ENCODE data around the gene ZC3H12A.

Gene ZC3H12A

DNA sequence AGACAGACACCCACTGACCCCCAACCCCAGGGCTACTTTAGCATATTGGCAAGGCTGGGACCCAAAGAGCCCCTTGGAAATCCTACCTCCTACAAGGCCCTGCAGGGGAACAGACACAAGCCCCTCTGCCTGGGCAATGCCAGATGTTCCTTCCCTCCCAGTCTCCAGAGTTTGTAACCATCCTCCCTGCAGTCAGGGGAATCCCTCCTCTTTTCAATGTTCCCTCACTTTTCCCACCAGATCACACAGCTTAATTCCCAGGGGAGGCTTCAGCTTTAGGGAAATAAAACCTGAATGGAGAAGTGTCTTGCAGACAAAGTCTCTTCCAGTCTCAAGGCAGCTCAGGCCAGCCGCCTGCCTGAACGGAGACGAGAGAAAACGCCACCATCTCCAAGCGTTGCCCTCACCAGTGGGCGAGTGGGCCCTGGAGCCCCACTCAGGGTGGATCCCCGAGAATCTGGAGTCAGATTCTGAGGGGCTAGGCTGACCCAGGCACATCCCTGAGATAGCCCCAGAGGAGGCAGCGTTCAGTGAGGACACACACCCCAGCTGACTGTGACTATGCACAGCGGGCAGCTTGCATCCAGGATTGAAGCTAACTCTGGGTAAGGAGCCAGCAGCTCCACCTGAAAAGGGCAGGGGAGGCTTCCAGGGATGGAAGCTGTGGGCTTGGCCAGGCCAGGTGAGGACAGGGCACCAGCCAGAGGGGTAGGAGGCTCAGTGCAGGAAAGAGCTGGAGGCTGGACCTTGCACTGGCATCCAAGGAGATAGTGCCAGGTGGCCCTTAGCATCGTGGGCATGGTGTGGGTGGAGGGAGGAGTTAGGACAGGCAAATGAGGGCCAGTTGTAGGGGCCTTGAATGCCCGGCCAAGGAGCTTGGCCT, 44.0 kb upstream of the ZC3H12A start:
- TF ChIP-seq, protein P1, sequence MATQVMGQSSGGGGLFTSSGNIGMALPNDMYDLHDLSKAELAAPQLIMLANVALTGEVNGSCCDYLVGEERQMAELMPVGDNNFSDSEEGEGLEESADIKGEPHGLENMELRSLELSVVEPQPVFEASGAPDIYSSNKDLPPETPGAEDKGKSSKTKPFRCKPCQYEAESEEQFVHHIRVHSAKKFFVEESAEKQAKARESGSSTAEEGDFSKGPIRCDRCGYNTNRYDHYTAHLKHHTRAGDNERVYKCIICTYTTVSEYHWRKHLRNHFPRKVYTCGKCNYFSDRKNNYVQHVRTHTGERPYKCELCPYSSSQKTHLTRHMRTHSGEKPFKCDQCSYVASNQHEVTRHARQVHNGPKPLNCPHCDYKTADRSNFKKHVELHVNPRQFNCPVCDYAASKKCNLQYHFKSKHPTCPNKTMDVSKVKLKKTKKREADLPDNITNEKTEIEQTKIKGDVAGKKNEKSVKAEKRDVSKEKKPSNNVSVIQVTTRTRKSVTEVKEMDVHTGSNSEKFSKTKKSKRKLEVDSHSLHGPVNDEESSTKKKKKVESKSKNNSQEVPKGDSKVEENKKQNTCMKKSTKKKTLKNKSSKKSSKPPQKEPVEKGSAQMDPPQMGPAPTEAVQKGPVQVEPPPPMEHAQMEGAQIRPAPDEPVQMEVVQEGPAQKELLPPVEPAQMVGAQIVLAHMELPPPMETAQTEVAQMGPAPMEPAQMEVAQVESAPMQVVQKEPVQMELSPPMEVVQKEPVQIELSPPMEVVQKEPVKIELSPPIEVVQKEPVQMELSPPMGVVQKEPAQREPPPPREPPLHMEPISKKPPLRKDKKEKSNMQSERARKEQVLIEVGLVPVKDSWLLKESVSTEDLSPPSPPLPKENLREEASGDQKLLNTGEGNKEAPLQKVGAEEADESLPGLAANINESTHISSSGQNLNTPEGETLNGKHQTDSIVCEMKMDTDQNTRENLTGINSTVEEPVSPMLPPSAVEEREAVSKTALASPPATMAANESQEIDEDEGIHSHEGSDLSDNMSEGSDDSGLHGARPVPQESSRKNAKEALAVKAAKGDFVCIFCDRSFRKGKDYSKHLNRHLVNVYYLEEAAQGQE (IDR thresholded peaks at IDR 0.05; ENCODE audit: insufficient replicate concordance, low read depth), result no peak
- TF ChIP-seq POLR2AphosphoS5 (IDR thresholded peaks at IDR 0.05; ENCODE audit: low read depth) (no peak), SPI1 (IDR thresholded peaks at IDR 0.05; ENCODE audit: borderline replicate concordance, low read depth) (no peak), GABPA (IDR thresholded peaks at IDR 0.05; ENCODE audit: low read depth) (no peak), CTCF (IDR thresholded peaks at IDR 0.05; ENCODE audit: insufficient read depth, low read length) (no peak)
- Histone ChIP-seq H3K4me3 (replicated peaks; ENCODE audit: insufficient read depth, low read length) (no peak overlapping the region), H3K27me3 (ENCODE audit: insufficient read depth, poor library complexity, severe bottlenecking) (no peaks in the 10 kb centered on the region), H3K27ac (replicated peaks) (no peak overlapping the region)
- DNase-seq (ENCODE audit: low read depth in 1 of 2, low spot score in 1 of 2), result no peak

DNA sequence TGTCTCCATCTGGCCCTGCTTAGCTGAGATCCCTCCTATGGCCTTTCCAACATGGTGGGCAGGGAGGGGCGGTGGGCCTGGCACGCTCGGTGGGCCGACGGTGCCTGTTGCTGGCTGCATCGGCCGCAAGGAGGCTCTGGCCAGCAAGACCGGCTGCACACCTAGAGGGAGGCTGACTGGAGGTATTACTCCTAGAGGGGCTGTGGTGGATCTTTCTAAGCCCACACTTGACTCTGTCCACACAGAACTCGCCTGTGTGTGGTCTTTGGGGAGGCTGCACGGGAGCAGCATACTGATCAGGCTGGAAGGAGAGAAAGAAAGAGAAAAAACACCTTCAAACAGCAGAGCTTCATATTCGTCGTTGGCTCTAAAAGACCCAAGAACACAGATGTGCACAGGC, 41.7 kb upstream of the ZC3H12A start:
- TF ChIP-seq SPI1 (IDR thresholded peaks at IDR 0.05; ENCODE audit: borderline replicate concordance, low read depth) (no peak), GABPA (IDR thresholded peaks at IDR 0.05; ENCODE audit: low read depth) (no peak)
- H3K27me3 ChIP-seq (ENCODE audit: insufficient read depth, poor library complexity, severe bottlenecking), result peaks cover 6% of the 10 kb centered on the region

GRCh38 chr1:37433171-37433570, 41.2 kb upstream of the ZC3H12A start:
- TF ChIP-seq, protein P1 (IDR thresholded peaks at IDR 0.05; ENCODE audit: insufficient replicate concordance, low read depth), result no peak
- no peak for TF ChIP-seq CTCF (IDR thresholded peaks at IDR 0.05; ENCODE audit: insufficient read depth, low read length)
- no peak for TF ChIP-seq POLR2AphosphoS5 (IDR thresholded peaks at IDR 0.05; ENCODE audit: low read depth)
- TF ChIP-seq SPI1 (IDR thresholded peaks at IDR 0.05; ENCODE audit: borderline replicate concordance, low read depth), result no peak
- no peak for TF ChIP-seq GABPA (IDR thresholded peaks at IDR 0.05; ENCODE audit: low read depth)
- Histone ChIP-seq H3K4me3 (replicated peaks; ENCODE audit: insufficient read depth, low read length) (no peak overlapping the region), H3K27ac (replicated peaks) (no peak overlapping the region), H3K27me3 (ENCODE audit: insufficient read depth, poor library complexity, severe bottlenecking) (peaks cover 6% of the 10 kb centered on the region)
- DNase-seq (ENCODE audit: low read depth in 1 of 2, low spot score in 1 of 2), result no peak

More for the DNA sequence above, 41.7 kb upstream of the ZC3H12A start:
- H3K4me3 ChIP-seq (replicated peaks; ENCODE audit: insufficient read depth, low read length), result no peak overlapping the region
- no peak for DNase-seq (ENCODE audit: low read depth in 1 of 2, low spot score in 1 of 2)
- no peak overlapping the region for H3K27ac ChIP-seq (replicated peaks)

DNA sequence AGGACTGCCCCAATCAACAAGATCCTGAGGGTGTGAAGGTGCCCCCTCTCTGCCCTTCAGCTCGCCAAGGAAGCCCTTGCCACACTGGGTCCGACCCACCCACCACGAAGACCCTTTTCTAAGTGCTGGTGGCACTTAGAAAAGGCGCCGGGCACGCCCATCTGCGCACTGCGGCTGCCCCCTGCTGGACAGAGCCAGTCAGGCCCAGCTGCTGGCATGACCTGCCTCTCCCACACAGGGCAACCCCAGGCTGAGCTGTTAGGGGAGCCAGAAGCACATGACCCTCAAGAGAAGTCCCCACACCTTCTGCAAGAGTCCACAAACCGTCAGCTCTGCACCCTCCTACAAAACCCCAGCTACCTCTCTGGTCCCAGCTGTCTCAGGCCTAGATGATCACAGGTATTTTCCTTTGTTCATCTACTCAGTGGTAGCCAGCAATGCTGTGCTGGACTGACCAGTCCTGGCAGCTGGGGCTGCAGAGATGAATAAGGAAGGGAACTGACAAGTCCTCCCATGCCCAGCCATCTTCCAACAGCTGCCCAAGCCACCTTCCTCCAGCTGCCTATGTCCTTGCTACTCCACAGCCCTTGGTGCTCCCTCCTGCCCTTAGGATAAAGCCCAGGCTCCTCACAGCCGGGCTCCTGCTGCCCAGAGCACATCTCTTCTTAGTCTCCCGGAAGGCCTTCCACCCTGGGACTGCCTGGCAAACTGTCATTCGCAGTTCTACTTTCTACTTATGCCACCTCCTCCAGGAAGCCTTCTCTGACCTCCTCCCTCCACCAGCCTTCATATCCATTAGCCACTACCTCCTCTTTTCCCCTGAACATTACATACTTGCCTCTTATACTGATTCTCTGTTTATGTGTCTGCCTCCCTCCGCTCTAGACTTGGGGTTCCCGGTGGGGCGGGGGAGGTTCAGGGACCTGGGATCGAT, 39.8 kb upstream of the ZC3H12A start:
- Histone ChIP-seq H3K4me3 (replicated peaks; ENCODE audit: insufficient read depth, low read length) (no peak overlapping the region), H3K27me3 (ENCODE audit: insufficient read depth, poor library complexity, severe bottlenecking) (peaks cover 6% of the 10 kb centered on the region), H3K27ac (replicated peaks) (no peak overlapping the region)
- peak in 1 of 2 experiments; percentile 57 for DNase-seq (ENCODE audit: low read depth in 1 of 2, low spot score in 1 of 2)
- TF ChIP-seq CTCF (IDR thresholded peaks at IDR 0.05; ENCODE audit: insufficient read depth, low read length) (peak; percentile 96), SPI1 (IDR thresholded peaks at IDR 0.05; ENCODE audit: borderline replicate concordance, low read depth) (no peak)
